GM18498 (cell line): ENCODE results near the gene AGXT2.

ENCODE experiments used
- ATAC-seq: cut with Tn5 transposase; IDR thresholded peaks from one replicate; pipeline ENCODE4 v1.9.1; 2021; ENCODE audit warnings: mild to moderate bottlenecking, moderate library complexity; ENCODE audit not compliant: unreplicated experiment

The AGXT2 gene, protein sequence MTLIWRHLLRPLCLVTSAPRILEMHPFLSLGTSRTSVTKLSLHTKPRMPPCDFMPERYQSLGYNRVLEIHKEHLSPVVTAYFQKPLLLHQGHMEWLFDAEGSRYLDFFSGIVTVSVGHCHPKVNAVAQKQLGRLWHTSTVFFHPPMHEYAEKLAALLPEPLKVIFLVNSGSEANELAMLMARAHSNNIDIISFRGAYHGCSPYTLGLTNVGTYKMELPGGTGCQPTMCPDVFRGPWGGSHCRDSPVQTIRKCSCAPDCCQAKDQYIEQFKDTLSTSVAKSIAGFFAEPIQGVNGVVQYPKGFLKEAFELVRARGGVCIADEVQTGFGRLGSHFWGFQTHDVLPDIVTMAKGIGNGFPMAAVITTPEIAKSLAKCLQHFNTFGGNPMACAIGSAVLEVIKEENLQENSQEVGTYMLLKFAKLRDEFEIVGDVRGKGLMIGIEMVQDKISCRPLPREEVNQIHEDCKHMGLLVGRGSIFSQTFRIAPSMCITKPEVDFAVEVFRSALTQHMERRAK

GRCh38 chr5:35047785-35048404 lies at the start of gene AGXT2:
TSS of gene AGXT2 (minus strand) at chr5:35047949. CDS start at chr5:35047892, 57 bp downstream.
- no peak for ATAC-seq

GRCh38 chr5:35096932-35097331 lies 49.2 kb upstream of the AGXT2 start:
- ATAC-seq, result no peak

- ATAC-seq, result no peak
Measured at GRCh38 chr5:35096216-35096615, 48.5 kb upstream of the AGXT2 start.

- ATAC-seq, result no peak
Measured at GRCh38 chr5:35095366-35095765, 47.6 kb upstream of the AGXT2 start.

GRCh38 chr5:35094948-35095347 lies 47.2 kb upstream of the AGXT2 start:
- no peak for ATAC-seq

- ATAC-seq, result no peak
Measured at GRCh38 chr5:35092703-35093102, 45.0 kb upstream of the AGXT2 start.

- no peak for ATAC-seq
Measured at GRCh38 chr5:35091704-35092103, 44.0 kb upstream of the AGXT2 start.

DNA sequence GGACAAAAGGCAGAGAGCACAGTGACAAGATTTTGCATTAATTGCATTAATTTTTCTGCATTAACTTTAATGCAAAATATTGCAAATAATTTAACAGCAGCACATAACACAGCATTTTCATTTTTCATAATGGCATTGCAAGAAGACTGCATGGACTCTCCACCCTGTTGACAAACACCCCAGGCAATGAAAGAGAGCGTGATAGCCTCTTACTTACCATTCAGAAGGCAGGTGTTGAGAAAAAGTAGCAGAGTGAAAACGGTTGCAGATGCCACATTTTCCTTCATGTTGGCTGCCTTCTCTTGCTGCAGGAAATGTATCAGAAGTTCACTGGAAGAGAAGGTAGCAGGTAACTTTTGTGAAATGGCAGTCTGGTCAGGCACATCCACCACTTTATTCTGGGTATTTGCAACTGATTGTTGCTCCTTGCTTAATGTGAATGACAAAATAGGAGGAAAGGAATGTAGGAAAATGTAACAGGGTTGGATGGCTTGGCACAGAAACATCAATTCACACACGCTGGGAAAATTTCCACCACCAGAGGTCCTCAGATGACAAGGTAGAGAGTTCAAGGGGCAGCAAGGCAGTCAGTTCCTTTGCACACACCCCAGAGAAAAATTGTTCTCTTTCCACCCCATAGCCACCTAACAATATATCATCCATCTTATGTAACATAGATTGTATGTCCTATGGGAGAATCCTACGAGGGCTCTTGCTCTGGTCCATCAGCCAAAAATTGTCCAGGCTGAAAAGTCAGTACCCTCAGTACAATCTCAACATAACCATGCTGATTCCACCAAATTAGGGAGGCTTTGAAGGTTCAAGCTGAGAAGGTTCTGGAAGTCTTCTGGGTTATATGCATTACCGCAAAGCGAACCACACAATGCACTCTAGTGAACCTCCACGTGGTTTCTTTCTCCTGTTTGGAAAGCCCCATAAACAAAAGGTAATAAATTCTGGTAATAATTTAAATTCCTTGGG lies 41.9 kb upstream of the AGXT2 start:
- peak; percentile 60 for ATAC-seq

DNA sequence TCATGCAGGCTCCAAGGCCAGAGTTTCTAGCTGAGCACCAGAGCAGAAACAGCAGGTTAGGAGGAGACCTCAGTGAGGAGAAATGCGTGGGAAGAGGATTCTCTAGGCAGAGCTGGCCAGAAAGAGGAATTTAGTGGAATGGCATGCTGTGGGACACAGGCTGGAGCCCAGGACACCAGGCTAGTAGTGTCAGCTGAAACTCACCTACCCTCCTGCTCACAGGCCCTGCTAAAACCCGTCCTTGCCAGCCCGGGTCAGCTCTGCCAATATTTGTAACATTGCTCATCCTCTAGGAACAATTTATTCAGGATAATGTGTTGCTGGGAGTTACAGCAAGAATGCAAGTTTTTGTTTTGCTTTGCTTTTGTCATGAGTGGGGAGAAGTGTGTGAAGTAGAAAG lies 40.2 kb upstream of the AGXT2 start:
- ATAC-seq, result no peak

- no peak for ATAC-seq
Measured at GRCh38 chr5:35083150-35083549, 35.4 kb upstream of the AGXT2 start.

DNA sequence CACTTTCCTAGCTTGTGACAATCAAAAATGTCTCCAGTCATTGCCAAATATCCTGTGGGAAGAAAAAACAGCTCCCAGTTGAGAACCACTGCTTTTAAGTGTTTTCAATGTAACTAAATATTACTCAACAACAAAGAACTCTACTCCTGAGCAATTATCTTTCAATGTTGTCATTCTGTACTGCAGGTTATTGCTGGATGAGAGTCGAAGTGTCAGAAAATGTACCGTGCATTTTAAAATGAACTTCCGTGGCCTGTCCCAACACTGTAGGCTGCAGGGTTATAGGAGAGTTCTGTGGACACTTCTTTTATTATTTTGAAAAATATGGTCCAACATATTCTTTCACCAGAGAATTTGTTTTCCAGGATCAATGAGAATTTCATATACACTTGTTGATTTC lies 34.8 kb upstream of the AGXT2 start:
- ATAC-seq, result no peak

- no peak for ATAC-seq
Measured at GRCh38 chr5:35081134-35081533, 33.4 kb upstream of the AGXT2 start.

DNA sequence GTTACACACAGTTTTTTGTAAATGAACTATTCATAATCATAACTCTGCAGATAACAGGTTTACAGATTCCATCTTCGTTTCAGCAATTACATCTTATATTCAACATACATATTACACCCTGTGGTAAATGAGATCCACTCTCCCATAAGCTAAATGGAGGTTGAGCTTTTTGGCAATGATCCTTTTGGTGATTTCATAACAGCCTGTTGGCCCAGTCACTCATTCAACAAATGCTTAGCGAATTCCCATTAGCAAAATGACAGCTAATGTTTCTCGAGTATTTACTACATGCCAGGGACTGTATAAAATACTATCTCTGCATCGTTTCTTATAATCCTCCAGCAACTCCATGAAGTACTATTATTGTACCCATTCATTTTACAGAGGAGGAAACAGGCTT lies 25.4 kb upstream of the AGXT2 start:
- no peak for ATAC-seq

- ATAC-seq, result no peak
Measured at GRCh38 chr5:35069188-35069587, 21.4 kb upstream of the AGXT2 start.

- no peak for ATAC-seq
Measured at GRCh38 chr5:35067985-35068384, 20.2 kb upstream of the AGXT2 start.

DNA sequence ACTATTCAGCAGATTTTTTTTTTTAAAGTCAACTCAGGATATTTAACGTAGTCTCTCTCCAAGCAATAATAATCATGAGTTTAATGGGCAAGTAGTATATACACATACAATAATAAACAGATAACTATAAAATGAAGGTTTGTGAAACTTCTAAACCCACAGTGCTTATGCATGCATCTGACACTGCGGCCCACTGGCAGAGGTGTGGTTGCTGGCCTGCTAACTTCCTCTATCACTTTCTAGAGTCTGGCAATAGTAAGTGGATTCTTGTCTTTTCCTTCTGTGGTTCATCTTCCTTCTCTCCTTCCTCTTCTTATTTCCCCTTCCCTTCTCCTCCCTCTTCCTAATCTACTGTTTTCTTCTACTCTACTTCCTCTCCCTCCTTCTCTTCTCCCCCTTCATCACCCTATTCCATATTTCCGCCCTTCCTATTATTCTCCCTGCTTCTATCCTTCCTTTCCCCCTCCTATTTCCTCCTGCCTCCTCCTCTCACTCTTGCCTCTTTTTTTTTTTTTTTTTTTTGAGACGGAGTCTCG lies 18.6 kb upstream of the AGXT2 start:
- ATAC-seq, result peak; percentile 99

DNA sequence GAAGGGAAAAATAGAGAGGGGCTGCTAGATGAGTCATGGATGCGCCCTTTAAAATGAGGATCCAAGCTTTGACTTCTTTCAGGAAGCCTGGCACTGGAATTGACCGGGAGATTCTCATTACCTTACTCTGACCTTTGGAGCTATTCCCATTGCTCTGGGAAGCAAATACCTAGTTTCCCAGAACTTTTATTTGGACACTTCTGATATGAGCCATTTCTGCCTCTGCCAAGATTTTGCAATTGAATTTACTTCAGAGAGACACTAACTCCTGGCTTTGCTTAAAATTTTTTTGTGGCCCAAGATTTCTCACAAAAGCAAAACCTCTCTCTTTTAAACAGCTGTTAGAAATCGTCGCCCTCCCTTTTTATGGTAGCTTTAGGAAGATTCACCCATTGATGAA lies 15.7 kb upstream of the AGXT2 start:
- no peak for ATAC-seq

DNA sequence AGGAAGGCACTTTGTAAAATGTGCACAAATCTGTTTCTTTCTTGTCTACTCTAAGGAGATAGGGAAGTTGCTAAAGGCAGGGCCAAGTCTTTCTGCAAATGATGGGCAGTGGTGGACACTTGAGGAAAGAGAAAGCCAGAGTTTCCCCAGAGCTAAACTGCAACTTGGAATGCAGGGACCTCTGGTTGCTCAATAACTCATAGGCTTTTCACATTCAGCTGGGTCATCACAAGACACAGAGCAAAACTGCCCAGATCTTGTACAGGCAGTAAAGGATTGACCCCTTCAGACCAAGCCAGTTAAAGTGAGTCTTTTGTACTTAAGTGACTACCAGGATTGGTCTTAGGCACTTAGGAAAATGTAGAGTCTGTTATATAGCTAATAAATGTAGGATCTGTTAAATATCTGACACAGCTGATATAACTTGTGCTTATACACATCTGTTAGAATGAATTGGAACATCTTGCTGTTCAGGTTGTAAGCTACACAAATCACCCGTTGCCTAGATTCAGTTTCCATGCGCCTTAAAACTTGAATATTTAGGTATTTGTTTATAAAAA lies 13.5 kb upstream of the AGXT2 start:
- ATAC-seq, result no peak

DNA sequence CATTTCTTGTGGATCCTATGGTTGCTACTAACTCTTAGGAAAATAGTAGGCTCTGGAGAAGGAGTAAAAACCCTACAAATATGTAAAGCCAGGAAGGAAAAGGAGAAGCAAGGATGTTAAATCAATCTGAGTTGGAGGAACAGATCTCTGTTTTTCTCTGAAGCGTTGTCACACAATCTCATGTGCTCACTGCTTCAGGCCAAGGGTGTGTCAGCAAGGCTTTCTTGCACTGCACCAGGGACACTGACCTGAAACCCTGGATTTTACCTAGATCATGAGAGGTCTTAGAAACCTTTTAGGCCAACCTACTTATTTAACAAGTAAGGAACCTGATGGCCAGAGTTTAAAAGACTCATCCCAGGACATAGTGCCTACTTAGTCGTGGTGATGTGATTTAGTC lies 12.5 kb upstream of the AGXT2 start:
- ATAC-seq, result no peak

DNA sequence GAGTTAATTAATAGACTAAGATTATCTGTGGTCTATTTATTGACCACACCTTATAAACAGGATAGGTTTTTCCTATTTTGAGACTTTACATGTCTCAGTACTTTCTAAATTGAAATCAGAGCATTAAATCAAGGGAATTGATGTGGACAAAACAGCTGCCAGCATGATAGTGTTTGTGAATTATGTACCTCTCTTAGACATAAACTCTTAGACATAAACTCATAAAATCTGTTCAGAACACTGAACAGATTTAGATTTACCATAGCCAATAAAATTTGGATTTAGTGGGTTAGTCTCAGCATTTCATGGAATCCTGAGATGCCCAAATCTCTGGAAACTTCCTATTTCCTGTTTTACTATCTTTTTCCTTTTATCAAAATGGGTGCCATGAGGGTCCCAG lies 11.5 kb upstream of the AGXT2 start:
- ATAC-seq, result no peak

DNA sequence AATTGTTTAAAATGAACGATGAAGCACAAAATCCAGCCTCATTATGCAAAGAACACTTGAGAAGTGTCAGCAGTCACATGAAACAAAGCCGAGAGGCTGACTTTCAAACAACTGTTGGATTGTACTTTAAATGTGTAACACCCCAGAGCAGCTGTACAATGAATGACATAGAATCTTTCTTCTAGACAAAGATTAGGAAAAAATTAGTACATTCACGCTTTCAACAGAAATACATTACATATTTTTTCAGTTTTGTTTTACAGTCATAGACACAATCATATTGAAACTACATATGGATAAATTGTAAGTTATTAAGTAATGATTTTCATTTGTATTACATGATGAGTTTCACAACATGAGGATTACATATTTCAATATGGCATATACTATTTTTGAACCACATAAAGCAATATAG lies 10.6 kb upstream of the AGXT2 start:
- ATAC-seq, result peak; percentile 79
